H1 (cell line): ENCODE results near the gene DIS3L. TPM values are rescaled to one million over a fixed set of nuclear protein-coding genes. Genes with fewer than 3 reads are reported as not detected.

ENCODE experiments used
- CTCF ChIA-PET: fragments of 300-600 bp; sonication (Branson Sonifier 250); formaldehyde crosslinking; loops from one replicate; lab custom pipeline; 2021; ENCODE audit not compliant: partially characterized antibody; lab: Charles Lee
- POLR2A ChIA-PET: fragments of 300-600 bp; sonication (Branson Sonifier 250); formaldehyde crosslinking; loops from one replicate; lab custom pipeline; 2021; ENCODE audit warnings: inconsistent platforms; ENCODE audit not compliant: partially characterized antibody; lab: Charles Lee
- DNase-seq, 2 experiments: peaks; one replicate each; pipeline versions ENCODE4 v3.0.0 to v3.0.0-alpha.2; 2010 to 2022; ENCODE audit warnings: low spot score in 2 of 2, low read depth in 1 of 2, mixed read lengths in 1 of 2
- FAIRE-seq: peaks from 2 replicates; lab custom pipeline; 2011; peaks lifted over from hg19 to GRCh38; lab: Jason Lieb, UNC
- H2AFZ ChIP-seq: 2 replicates; pipeline ENCODE4 v1.8.1; 2012; ENCODE audit warnings: low read length, inconsistent platforms
- H2AK5ac ChIP-seq: 2 replicates; pipeline ENCODE4 v1.6.1; 2013; ENCODE audit warnings: low read depth, low read length
- H2BK120ac ChIP-seq: replicated peaks from 2 replicates; pipeline ENCODE3; 2013; ENCODE audit warnings: low read depth, low read length, inconsistent platforms
- H2BK12ac ChIP-seq: 2 replicates; pipeline ENCODE4 v1.6.1; 2013; ENCODE audit warnings: low read depth, low read length
- H2BK15ac ChIP-seq: 2 replicates; pipeline ENCODE4 v1.6.1; 2013; ENCODE audit warnings: low read length
- H2BK20ac ChIP-seq: 2 replicates; pipeline ENCODE4 v1.6.1; 2013; ENCODE audit warnings: low read length
- H2BK5ac ChIP-seq: 2 replicates; pipeline ENCODE4 v1.6.1; 2013; ENCODE audit warnings: low read depth, low read length
- H3K14ac ChIP-seq: 2 replicates; pipeline ENCODE4 v1.6.1; 2013; ENCODE audit warnings: inconsistent platforms; ENCODE audit not compliant: insufficient read length
- H3K18ac ChIP-seq: 2 replicates; pipeline ENCODE4 v1.6.1; 2013; ENCODE audit warnings: low read length; ENCODE audit errors: extremely low read depth
- H3K23ac ChIP-seq: 2 replicates; pipeline ENCODE4 v1.6.1; 2013; ENCODE audit warnings: inconsistent platforms; ENCODE audit not compliant: insufficient read length
- H3K23me2 ChIP-seq: 2 replicates; pipeline ENCODE4 v1.6.1; 2013; ENCODE audit warnings: low read depth, low read length
- H3K27ac ChIP-seq: 2 replicates; pipeline ENCODE4 v1.6.1; 2011; ENCODE audit warnings: low read depth, low read length, inconsistent platforms
- H3K27me3 ChIP-seq, 4 experiments: replicated peaks in 1 of 4; 1 replicate in 1 of 4; 2 replicates in 3 of 4; pipeline versions ENCODE4 v1.6.1 to v1.8.1; 2011 to 2013; ENCODE audit warnings: low read length in 3 of 4, mild to moderate bottlenecking in 3 of 4, inconsistent platforms in 2 of 4, mixed read lengths in 2 of 4, moderate library complexity in 1 of 4; ENCODE audit not compliant: control insufficient read depth in 3 of 4, insufficient read depth in 3 of 4; ENCODE audit errors: extremely low read depth in 1 of 4
- H3K36me3 ChIP-seq, 4 experiments: 2 replicates each; pipeline versions ENCODE4 v1.6.1 to v1.8.1; 2011 to 2013; ENCODE audit warnings: mild to moderate bottlenecking in 4 of 4, low read length in 3 of 4, moderate library complexity in 2 of 4, control low read depth in 1 of 4, inconsistent platforms in 1 of 4; ENCODE audit not compliant: insufficient read depth in 4 of 4, control insufficient read depth in 2 of 4
- H3K4ac ChIP-seq: replicated peaks from 2 replicates; pipeline ENCODE3; 2013; ENCODE audit warnings: low read length, low read depth, mixed read lengths, inconsistent platforms; ENCODE audit not compliant: insufficient read length
- H3K4me1 ChIP-seq, 4 experiments: replicated peaks in 1 of 4; 1 replicate in 1 of 4; 2 replicates in 3 of 4; pipeline versions ENCODE4 v1.6.1 to v1.8.1; 2011 to 2013; ENCODE audit warnings: low read length in 3 of 4, inconsistent platforms in 2 of 4, mixed read lengths in 1 of 4; ENCODE audit not compliant: insufficient read depth in 4 of 4, control insufficient read depth in 3 of 4
- H3K4me2 ChIP-seq, 2 experiments: 2 replicates each; pipeline versions ENCODE4 v1.6.1 to v1.8.1; 2011 to 2013; ENCODE audit warnings: low read depth in 2 of 2, low read length in 2 of 2, control low read depth in 1 of 2, inconsistent platforms in 1 of 2, mild to moderate bottlenecking in 1 of 2; ENCODE audit not compliant: insufficient read depth in 1 of 2
- H3K4me3 ChIP-seq, 4 experiments: fragments of 200-600, 300-600 bp in 1 of 4; sonication (generic), shearing (Covaris generic), sonication (Bioruptor Twin) in 1 of 4; 2 replicates each; pipeline versions ENCODE4 v1.5.1 to v1.8.1; 2011 to 2016; ENCODE audit warnings: low read length in 4 of 4, low read depth in 3 of 4, control low read depth in 2 of 4, inconsistent platforms in 2 of 4, mild to moderate bottlenecking in 2 of 4, mixed read lengths in 1 of 4, moderate library complexity in 1 of 4; ENCODE audit not compliant: insufficient read depth in 2 of 4; ENCODE audit errors: extremely low read depth in 1 of 4
- H3K56ac ChIP-seq: replicated peaks from 2 replicates; pipeline ENCODE3; 2013; ENCODE audit warnings: low read depth, mild to moderate bottlenecking, mixed read lengths, low read length, inconsistent platforms; ENCODE audit not compliant: insufficient read length
- H3K79me1 ChIP-seq: 2 replicates; pipeline ENCODE4 v1.6.1; 2013; ENCODE audit warnings: low read depth, low read length, control low read depth
- H3K79me2 ChIP-seq, 2 experiments: 2 replicates each; pipeline versions ENCODE4 v1.6.1 to v1.8.1; 2012 to 2013; ENCODE audit warnings: low read length in 2 of 2, mild to moderate bottlenecking in 2 of 2, inconsistent platforms in 1 of 2; ENCODE audit not compliant: insufficient read depth in 2 of 2, control insufficient read depth in 1 of 2
- H3K9ac ChIP-seq, 4 experiments: replicated peaks in 1 of 4; 1 replicate in 1 of 4; 2 replicates in 3 of 4; pipeline versions ENCODE4 v1.6.1 to v1.8.1; 2011 to 2013; ENCODE audit warnings: low read depth in 3 of 4, low read length in 3 of 4, control low read depth in 2 of 4, mild to moderate bottlenecking in 2 of 4, moderate library complexity in 2 of 4, inconsistent platforms in 1 of 4; ENCODE audit errors: extremely low read depth in 1 of 4
- H3K9me3 ChIP-seq, 2 experiments: 2 replicates each; pipeline versions ENCODE4 v1.6.1 to v1.8.1; 2012 to 2013; ENCODE audit warnings: mild to moderate bottlenecking in 2 of 2, moderate library complexity in 2 of 2, control low read depth in 1 of 2, inconsistent platforms in 1 of 2, low read depth in 1 of 2, low read length in 1 of 2, mixed read lengths in 1 of 2; ENCODE audit not compliant: insufficient read depth in 2 of 2
- H4K20me1 ChIP-seq, 2 experiments: replicated peaks in 1 of 2; 2 replicates each; pipeline versions ENCODE3 to v1.8.1; 2011 to 2013; ENCODE audit warnings: inconsistent platforms in 2 of 2, low read length in 2 of 2, mild to moderate bottlenecking in 1 of 2; ENCODE audit not compliant: insufficient read depth in 2 of 2, control insufficient read depth in 1 of 2
- H4K5ac ChIP-seq: 2 replicates; pipeline ENCODE4 v1.6.1; 2013; ENCODE audit warnings: low read length, low read depth, mixed read lengths, inconsistent platforms; ENCODE audit not compliant: insufficient read length
- H4K8ac ChIP-seq: 2 replicates; pipeline ENCODE4 v1.8.0; 2013; ENCODE audit warnings: mild to moderate bottlenecking, moderate library complexity, low read length, inconsistent platforms; ENCODE audit not compliant: insufficient read depth; ENCODE audit errors: extremely low read depth
- H4K91ac ChIP-seq: replicated peaks from 2 replicates; pipeline ENCODE3; 2013; ENCODE audit warnings: low read length, mixed read lengths, inconsistent platforms; ENCODE audit not compliant: insufficient read length
- BCL11A ChIP-seq, 2 experiments: IDR thresholded peaks; one replicate each; pipeline ENCODE4 v1.6.1; 2011; ENCODE audit warnings: low read depth in 2 of 2, low read length in 2 of 2, mild to moderate bottlenecking in 2 of 2
- BRCA1 ChIP-seq: IDR thresholded peaks from 2 replicates; pipeline ENCODE4 v1.6.1; 2012; ENCODE audit warnings: low read depth, low read length, improper control_type of control experiment
- CBX5 ChIP-seq: fragments of 300-800, 300-1000 bp; sonication (generic); IDR thresholded peaks from 2 replicates; pipeline ENCODE4 v1.7.1; 2016; ENCODE audit warnings: antibody characterized with exemption, low read length, low read depth
- EGR1 ChIP-seq: IDR thresholded peaks from 2 replicates; pipeline ENCODE4 v1.6.1; 2011; ENCODE audit warnings: low read depth, low read length, borderline replicate concordance
- KDM4A ChIP-seq: IDR thresholded peaks from one replicate; pipeline ENCODE4 v1.7.1; 2012; ENCODE audit warnings: low read depth, mild to moderate bottlenecking, moderate library complexity, low read length, inconsistent platforms; ENCODE audit not compliant: severe bottlenecking
- PHF8 ChIP-seq: fragments of 200-600 bp; sonication (generic); conservative IDR thresholded peaks from 2 replicates; pipeline ENCODE4 v1.7.1; 2012; ENCODE audit warnings: low read depth, mild to moderate bottlenecking, inconsistent platforms, low read length, moderate library complexity
- RFX5 ChIP-seq: IDR thresholded peaks from 2 replicates; pipeline ENCODE4 v1.6.1; 2011; ENCODE audit warnings: low read depth, low read length, improper control_type of control experiment, borderline replicate concordance
- SIN3A ChIP-seq, 2 experiments: IDR thresholded peaks in 1 of 2; conservative IDR thresholded peaks in 1 of 2; 2 replicates each; pipeline ENCODE4 v1.6.1; 2011 to 2012; ENCODE audit warnings: low read length in 2 of 2, improper control_type of control experiment in 1 of 2, low read depth in 1 of 2, mild to moderate bottlenecking in 1 of 2
- SP1 ChIP-seq: IDR thresholded peaks from 2 replicates; pipeline ENCODE4 v1.6.1; 2011; ENCODE audit warnings: low read depth, low read length
- SP2 ChIP-seq: IDR thresholded peaks from 2 replicates; pipeline ENCODE4 v1.6.1; 2012; ENCODE audit warnings: mild to moderate bottlenecking, low read length, inconsistent platforms
- SP4 ChIP-seq: IDR thresholded peaks from 2 replicates; pipeline ENCODE4 v1.6.1; 2012; ENCODE audit warnings: low read length, inconsistent platforms
- TAF7 ChIP-seq: optimal IDR thresholded peaks from 2 replicates; pipeline ENCODE3; 2011; ENCODE audit warnings: low read depth, mild to moderate bottlenecking, inconsistent platforms, low read length, moderate library complexity, borderline replicate concordance
- TCF12 ChIP-seq: IDR thresholded peaks from 2 replicates; pipeline ENCODE4 v1.6.1; 2011; ENCODE audit warnings: low read depth, mild to moderate bottlenecking, low read length
- TEAD4 ChIP-seq: IDR thresholded peaks from 2 replicates; pipeline ENCODE4 v1.6.1; 2012; ENCODE audit warnings: low read depth, low read length, inconsistent platforms, mixed read lengths
- WGBS, 2 experiments: shearing (Covaris generic) in 1 of 2; methylation state at CpG; one replicate each; pipeline versions ENCODE4 v1.1.6 to v1.1.7; 2013 to 2015; ENCODE audit warnings: low lambda C conversion rate in 2 of 2, mixed read lengths in 2 of 2, inconsistent platforms in 1 of 2, low coverage in 1 of 2, missing lambda C conversion rate in 1 of 2; ENCODE audit not compliant: insufficient replicate concordance in 2 of 2, insufficient coverage in 1 of 2, insufficient read length in 1 of 2; ENCODE audit errors: extremely low coverage in 1 of 2, missing lambda C conversion rate in 1 of 2; 5-methylcytosine and 5-hydroxymethylcytosine counted together
- polyA plus RNA-seq, 7 experiments: library from polyadenylated mRNA; depleted of rRNA in 3 of 7; stranded (reverse) in 5 of 7; unstranded in 2 of 7; fragments of >200 nt in 5 of 7; fragments of 200-250 nt in 2 of 7; gene quantifications; 1 replicate in 5 of 7; 2 replicates in 1 of 7; 4 replicates in 1 of 7; pipeline versions ENCODE4 v1.2.1 to v1.2.3, GENCODE V29; 2011 to 2013; ENCODE audit warnings: missing spikeins in 2 of 7, mixed read lengths in 2 of 7
- total RNA-seq: library from RNA; stranded (reverse); fragmentation: NEBNext Ultra II Directional; extraction: Animal tissue kit (Norgen Biotek cat#: 25700); gene quantifications from 2 replicates; pipeline ENCODE4 v1.2.1, GENCODE V29; 2021

Gene DIS3L
- total and polyA plus RNA-seq, 2 of the 8 experiments (the other 6 are each of a cell fraction or from before 2014, with no cell fraction given) = 8.7 to 25.0 TPM

- Histone ChIP-seq H3K79me2 (no peaks in the 10 kb centered on the region), H2BK5ac (no peak overlapping the region), H3K23me2 (no peaks in the 10 kb centered on the region; the same call in 1 of the 2 replicates), H3K4ac (no peak overlapping the region), H3K18ac (no peak overlapping the region), H2BK15ac (no peak overlapping the region), H3K23ac (no peak overlapping the region), H4K91ac (no peak overlapping the region), H3K27ac (no peak overlapping the region), H3K9me3 (peaks cover 0 to 7% of the 10 kb centered on the region in 2 experiments; a peak in 1 of 4 replicates), H2BK120ac (no peak overlapping the region), H2BK20ac (no peak overlapping the region), H2AFZ (no peak overlapping the region), H4K5ac (no peak overlapping the region), H4K20me1 (no peaks in the 10 kb centered on the region), H3K4me2 (no peak overlapping the region), H3K4me3 (no peak overlapping the region), H3K9ac (no peak overlapping the region), H3K14ac (no peak overlapping the region), H3K4me1 (peaks cover 0 to 3% (median 0%) of the 10 kb centered on the region in 4 experiments; a peak in 2 of 7 replicates), H3K56ac (no peak overlapping the region), H3K36me3 (no peaks in the 10 kb centered on the region), H2BK12ac (no peak overlapping the region), H4K8ac (no peak overlapping the region), H2AK5ac (no peak overlapping the region), H3K27me3 (no peaks in the 10 kb centered on the region), H3K79me1 (no peaks in the 10 kb centered on the region)
- CTCF ChIA-PET = interaction anchor here (0.6 to 2.5 kb wide), 10 partner anchors 11 to 372 kb away, joined by 3 to 5 read pairs (median 4); no protein-coding TSS in a partner anchor
- TF ChIP-seq TAF7 (no peak), BRCA1 (no peak), TEAD4 (no peak), SIN3A (conservative IDR thresholded peaks at IDR 0.05 in 1 of 2, IDR thresholded peaks at IDR 0.05 in 1 of 2; ENCODE audit: low read depth in 1 of 2, low read length in 2 of 2) (no peak), SP1 (no peak), BCL11A (IDR thresholded peaks at IDR 0.05; ENCODE audit: low read depth in 2 of 2, low read length in 2 of 2) (no peak), TCF12 (no peak), SP4 (no peak), PHF8 (no peak), CBX5 (no peak), EGR1 (no peak), SP2 (no peak), RFX5 (no peak), KDM4A (no peak)
- FAIRE-seq = no peak
- WGBS, 2 experiments = 90% methylated on average over 20 of the region's 20 CpGs; no CpG with 5 or more reads in 1 of the 2 experiments
- DNase-seq = no peak
- POLR2A ChIA-PET = interaction anchor here (1.1 to 1.2 kb wide), 2 partner anchors 10 to 11 kb away, joined by 3 read pairs; partner anchors contain the start of gene MEGF11
Measured at GRCh38 chr15:66264859-66265513, 28.4 kb upstream of the DIS3L start.
